GM21526 (cell line): ENCODE measurements around the gene CDC16.

Source experiments
- ATAC-seq: cut with Tn5 transposase; IDR thresholded peaks from one replicate; pipeline ENCODE4 v1.9.1; 2021; ENCODE audit warnings: moderate library complexity; ENCODE audit not compliant: unreplicated experiment, low FRiP score

CDC16 gene

DNA sequence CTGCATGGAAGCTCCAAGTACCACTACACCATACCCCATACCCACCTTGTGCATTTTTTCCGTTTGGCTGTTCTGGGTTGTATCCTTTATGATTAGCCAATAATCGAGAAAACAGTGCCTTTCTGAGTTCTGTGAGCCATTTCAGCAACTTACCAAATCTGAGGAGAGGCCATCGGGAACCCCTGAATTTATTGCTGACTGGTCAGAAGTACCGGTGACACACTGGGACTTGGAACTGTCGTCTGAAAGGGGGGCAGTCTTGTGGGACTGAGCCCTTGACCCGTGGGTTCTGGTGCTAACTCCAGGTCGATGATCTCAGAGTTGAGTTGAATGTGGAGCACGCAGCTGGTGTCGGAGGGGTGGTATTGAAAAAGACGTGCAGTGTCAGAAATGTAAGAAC lies 61.8 kb downstream of the CDC16 start:
- no peak for ATAC-seq

- no peak for ATAC-seq
Observed at GRCh38 chr13:114296902-114297301, 62.2 kb downstream of the CDC16 start.

- ATAC-seq = no peak
Observed at GRCh38 chr13:114298866-114299265, 64.2 kb downstream of the CDC16 start.

DNA sequence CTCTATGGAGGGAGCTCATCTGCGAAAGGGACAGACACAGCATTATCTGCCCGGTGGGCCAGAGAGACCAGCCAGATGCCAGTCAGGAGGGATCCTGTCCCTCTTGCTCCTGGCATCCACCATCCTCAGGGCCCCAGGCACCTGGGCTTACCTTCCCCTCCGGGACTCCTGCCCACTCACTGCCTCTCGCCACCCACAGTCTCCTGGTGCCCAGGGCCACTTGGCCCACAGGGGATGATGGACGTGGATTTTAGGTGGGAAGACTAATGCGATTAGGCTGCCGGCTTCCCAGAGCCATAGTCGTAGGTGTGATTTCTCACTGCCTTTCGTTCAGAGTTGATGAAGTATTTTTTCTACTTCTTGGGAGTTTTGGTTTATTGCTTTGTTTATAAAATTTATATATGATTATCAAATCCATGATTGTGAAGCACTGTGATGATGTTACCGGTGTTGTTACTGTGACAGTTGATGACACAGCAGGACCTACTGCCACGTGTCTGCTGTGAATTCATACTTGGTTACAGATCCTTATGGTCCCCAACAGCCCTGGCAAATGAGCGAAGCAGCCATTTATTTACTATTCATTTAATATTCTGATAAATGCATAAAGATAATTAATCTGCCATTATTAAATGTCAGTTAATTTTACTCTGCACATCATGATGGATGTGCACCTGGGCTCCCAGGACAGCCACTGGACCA lies 65.1 kb downstream of the CDC16 start:
- no peak for ATAC-seq

- no peak for ATAC-seq
Observed at GRCh38 chr13:114303700-114304327, 69.1 kb downstream of the CDC16 start.

DNA sequence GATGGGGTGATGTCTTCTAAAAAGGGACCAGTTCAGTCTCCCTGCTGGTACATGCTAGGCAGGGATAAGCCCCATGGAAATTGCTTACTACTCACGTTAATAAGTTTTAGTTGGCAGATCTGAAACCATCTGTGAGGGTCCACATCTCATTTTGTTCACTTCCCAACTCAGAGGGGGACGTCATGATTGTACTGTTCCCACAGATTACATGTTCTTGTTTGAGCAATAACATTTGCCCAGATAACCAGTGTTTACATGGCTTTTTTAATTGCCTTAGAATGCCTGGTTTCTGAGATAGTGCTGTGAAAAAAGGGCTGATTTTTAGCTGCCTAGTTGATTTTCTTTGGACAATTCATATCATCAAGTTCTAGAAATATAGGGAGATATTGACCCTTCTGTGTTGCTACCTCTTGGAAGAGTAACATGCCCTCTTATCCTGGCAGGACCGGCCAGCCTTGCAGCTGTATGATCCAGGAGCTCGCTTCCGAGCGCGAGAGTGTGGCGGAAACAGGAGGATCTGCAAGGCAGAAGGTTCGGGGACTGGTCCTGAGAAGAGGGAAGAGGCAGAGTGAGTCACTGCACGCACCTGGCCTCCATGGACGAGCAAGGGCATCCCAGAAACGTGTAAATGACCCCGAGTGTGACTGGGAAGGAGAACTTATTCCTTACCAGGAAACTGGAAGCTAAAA lies 69.8 kb downstream of the CDC16 start:
- no peak for ATAC-seq

DNA sequence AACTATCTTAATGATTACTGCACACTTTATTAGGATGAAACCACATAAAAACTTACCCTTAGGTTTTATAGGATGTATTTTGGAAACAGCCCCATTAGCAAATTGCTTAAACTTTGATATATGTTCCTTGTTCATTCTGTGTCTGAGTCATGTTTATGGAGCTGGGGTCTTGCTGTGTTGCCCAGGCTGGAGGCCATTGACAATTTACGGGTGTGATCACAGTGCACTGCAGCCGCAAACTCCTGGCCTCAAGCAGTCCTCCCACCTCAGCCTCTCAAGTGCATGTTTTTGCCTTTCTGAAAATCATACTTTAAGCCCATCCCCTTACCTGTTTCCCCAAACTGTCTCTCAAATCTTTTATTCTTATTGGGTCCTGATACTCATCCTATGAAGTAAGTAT lies 74.4 kb downstream of the CDC16 start:
- no peak for ATAC-seq

DNA sequence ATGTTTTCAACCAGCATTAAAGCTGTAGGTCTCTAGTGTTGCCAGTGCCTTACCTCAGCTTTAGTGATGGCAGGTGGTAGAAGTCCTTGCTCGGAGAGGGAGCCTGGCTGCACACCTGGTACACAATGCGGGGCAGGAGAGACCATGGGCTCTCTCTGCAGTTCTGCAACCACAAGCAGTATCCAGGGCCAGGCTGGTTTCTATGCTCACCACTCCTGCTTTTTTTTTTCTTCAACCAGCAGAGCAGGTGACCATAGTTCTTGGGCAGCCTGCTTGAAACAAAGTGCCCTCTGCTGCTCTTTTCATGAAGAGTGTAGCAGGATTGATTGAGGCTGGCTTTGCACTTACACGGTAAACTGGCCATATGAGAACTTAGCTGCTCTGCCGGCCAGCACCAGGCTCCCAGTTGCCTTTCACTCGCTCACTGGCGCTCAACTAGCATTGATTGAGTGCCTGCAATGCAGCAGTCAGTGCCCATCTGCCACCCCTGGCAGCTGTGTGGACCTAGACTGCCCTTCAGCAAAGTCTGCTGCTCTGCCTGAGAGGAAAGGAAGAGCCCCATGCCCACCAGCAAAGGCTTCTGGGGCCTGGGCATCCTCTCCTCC lies 75.2 kb downstream of the CDC16 start:
- ATAC-seq = no peak

DNA sequence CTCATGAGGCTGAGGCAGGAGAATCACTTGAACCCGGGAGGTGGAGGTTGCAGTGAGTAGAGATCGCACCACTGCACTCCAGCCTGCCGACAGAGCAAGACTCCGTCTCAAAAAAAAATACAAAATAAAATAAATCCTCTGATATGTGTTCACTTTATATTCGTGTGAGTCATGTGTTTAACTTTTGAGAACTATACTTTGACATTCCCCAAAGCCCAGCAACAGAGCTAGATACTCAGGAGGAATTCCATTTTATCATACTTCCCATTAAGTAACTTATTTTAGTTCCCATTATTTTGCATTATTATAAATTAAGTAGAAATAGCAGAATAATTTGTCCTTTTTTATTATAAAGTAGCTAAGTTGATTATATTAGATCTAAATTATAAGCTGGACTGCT lies 76.3 kb downstream of the CDC16 start:
- no peak for ATAC-seq

GRCh38 chr13:114311387-114311786 lies 76.7 kb downstream of the CDC16 start:
- no peak for ATAC-seq

DNA sequence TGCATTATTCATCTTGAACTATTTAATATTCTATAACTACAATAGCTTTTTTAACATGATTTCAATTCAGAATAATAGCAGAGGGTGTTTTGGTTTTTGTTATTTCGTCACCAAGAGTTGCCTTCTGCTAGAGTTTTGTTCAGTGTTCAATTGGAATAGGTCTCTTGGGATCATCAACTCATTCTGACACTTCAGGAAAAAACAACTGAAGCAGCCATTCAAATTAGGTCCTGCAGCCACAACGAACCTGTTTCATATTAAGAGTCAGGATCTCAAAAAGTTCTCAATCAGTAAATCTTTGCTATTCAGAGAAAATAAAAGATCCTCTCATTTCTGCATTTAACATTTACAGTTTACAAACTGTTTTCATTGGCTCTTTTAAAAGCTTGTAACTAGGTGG lies 77.2 kb downstream of the CDC16 start:
- no peak for ATAC-seq

DNA sequence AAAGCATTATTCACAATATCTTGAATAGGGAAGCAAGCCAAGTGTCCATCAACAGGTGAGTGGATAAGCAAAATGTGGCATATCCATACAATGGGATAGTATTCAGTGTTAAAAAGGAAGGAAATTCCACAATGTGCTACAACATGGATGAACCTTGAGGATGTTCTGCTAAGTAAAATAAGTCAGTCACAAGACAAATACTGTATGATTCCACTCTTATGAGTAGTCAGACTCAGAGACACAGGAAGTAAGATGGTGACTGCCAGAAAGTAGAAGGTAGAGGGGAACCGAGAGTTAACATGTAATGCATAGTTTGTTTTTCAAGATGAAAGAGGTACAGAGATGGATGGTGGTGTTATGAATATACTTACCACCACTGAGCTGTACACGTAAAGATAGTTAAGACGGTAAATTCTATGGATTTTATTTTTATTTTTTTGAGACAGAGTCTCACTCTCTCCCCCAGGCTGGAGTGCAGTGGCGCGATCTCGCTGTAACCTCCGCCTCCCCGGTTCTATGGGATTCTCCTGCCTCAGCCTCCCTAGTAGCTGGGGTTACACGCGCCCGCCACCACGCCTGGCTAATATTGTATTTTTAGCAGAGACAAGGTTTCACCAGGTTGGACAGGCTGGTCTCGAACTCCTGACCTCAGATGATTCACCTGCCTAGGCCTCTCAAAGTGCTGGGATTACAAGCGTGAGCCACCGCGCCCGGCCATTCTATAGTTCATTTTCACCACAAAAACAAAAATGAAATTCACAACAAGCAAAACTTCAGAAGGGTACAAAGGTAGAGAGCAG lies 78.6 kb downstream of the CDC16 start:
- ATAC-seq = peak; percentile 32

GRCh38 chr13:114314074-114314912 lies 79.6 kb downstream of the CDC16 start, which contains the start of gene CHAMP1:
Gene CHAMP1, plus strand, starts transcription at chr13:114314503. Its CDS starts 9,340 bp downstream, at chr13:114323843.
- ATAC-seq = peak; percentile 74

DNA sequence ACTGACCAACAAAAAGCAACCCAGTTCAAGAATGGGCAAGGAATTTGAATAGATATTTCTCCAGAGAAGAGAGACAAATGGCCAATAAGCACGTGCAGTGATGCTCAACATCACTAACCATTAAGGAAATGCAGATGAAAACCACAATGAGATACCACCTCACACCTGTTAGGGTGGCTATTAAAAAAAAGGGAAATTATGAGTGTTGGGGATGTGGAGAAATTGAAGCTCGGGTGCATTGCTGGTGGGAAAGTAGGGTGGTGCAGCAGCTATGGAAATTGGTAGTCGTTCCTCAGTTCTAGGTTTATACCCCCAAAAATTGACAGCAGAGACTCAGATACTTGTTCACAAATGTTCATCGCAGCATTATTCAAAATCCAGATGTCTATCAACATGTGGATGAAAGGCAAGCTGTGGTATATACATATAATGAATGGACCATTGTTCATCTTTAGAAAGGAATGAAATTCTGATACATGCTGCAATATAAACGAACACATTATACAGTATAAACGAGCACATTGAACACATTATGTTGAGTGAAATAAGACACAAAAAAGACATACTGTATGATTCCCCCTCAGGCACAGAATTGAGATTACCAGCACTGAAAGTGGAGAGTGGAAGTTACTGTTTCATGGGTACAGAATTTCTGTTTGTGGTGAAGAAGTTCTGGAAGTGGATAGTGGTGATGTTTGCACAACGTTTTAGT lies 80.5 kb downstream of the CDC16 start:
- ATAC-seq = no peak

- ATAC-seq = no peak
Observed at GRCh38 chr13:114318624-114319023, 83.9 kb downstream of the CDC16 start.

DNA sequence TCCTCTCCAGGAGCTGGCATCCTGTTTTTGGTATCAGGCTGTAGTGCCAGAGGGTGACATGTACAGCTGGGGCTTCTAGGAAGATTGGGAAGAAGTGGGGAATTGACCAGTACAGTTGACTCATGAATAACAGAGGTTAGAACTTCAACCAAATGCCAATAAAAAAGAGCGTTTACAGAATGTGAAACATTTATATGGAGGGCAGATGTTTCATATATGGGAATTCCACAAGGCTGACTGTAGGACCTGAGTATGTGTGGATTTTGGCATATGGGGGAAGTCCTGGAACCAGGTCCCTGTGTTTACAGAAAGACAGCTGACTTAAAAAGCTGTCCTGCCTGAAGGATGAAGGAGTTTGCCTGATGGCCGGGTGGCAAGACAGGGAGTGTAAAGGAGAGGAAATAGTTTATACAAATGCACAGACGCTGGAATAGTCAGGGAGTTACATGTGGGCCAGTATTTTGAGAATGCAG lies 84.8 kb downstream of the CDC16 start:
- no peak for ATAC-seq

DNA sequence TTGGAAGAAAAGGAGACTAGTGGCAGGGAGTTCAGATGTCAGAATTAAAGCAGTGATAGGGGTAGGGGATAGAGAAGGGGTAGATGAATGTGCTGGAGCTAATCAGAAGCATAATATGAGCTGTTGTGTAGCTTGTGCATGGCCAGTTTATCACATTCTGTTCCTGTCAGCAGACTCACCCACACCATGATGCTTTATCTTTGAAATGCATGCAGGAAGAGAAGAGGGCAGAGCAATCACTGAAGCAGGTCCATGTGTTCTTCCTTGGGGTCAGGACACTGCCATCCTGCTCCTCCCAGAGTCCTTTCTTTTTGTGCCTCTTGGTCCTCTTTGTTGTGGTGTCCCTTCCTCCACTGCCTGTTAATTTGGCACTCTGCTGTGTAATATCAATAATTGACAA lies 85.4 kb downstream of the CDC16 start:
- no peak for ATAC-seq

DNA sequence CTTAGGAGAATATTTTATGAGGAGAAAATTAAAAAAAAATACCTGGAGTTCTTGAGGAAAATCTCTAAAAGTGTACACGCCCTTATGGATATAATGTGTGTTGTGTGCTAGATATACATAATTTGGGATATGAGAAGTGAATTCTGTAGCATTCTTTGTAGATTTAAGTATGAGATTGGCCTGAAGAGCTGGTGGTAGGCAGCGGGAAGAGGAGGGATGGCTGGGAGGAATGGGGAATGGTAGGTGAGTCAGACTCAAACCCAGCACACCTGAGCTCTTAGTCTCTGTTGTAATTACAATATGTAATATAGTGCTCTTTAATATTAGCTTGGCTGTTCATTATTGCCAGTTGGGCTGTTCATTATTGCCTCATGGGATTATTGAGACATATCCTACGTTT lies 86.6 kb downstream of the CDC16 start:
- no peak for ATAC-seq
